OCI-LY7 (cell line): ENCODE results near the gene BOK.

Experiments used
- CTCF ChIP-seq: fragments of 200-600 bp; sonication (generic); conservative IDR thresholded peaks from 2 replicates; pipeline ENCODE4 v1.5.1; 2014; ENCODE audit warnings: mild to moderate bottlenecking, antibody characterized with exemption, low read length, moderate library complexity, mixed read lengths
- EZH2phosphoT487 ChIP-seq: fragments of 200-600 bp; sonication (generic); IDR thresholded peaks from 2 replicates; pipeline ENCODE4 v1.6.1; 2018; ENCODE audit warnings: low read depth, borderline replicate concordance, mild to moderate bottlenecking, mixed run types, antibody characterized with exemption, low read length, moderate library complexity, mixed read lengths

GRCh38 chr2:241568726-241569125 lies 10.2 kb downstream of the BOK start:
- TF ChIP-seq EZH2phosphoT487 (no peak), CTCF (no peak)
